Natural killer cell (primary cell): ENCODE results near the gene INSIG1. TPM values are rescaled to one million over a fixed set of nuclear protein-coding genes. Genes with fewer than 3 reads are reported as not detected.

ENCODE experiments used
- ATAC-seq, 3 donors: fragments of 150-1000 bp in 2 of 3; fragments of 200-7000 bp in 1 of 3; cut with Tn5 transposase; 1 replicate in 1 of 3; 2 replicates in 2 of 3; pipeline ENCODE4 v1.10.0; 2021; ENCODE audit warnings: mild to moderate bottlenecking in 2 of 3, moderate library complexity in 2 of 3
- DNase-seq, 2 donors: peaks; one replicate each; pipeline versions ENCODE4 v3.0.0 to v3.0.0-alpha.2; 2013 to 2021; ENCODE audit warnings: mixed read lengths in 1 of 2
- H3K27ac ChIP-seq: one replicate; pipeline ENCODE4 v1.5.1; 2013; ENCODE audit warnings: mild to moderate bottlenecking, low read length
- H3K27me3 ChIP-seq: one replicate; pipeline ENCODE4 v1.6.1; 2013; ENCODE audit warnings: low read length; ENCODE audit not compliant: control insufficient read depth, insufficient read depth
- H3K36me3 ChIP-seq: one replicate; pipeline ENCODE4 v1.6.1; 2013; ENCODE audit warnings: low read length; ENCODE audit not compliant: control insufficient read depth, insufficient read depth
- H3K4me1 ChIP-seq: one replicate; pipeline ENCODE4 v1.6.1; 2013; ENCODE audit warnings: low read length; ENCODE audit not compliant: control insufficient read depth, insufficient read depth
- H3K4me3 ChIP-seq: one replicate; pipeline ENCODE4 v1.5.1; 2013; ENCODE audit warnings: low read length
- H3K9me3 ChIP-seq: one replicate; pipeline ENCODE4 v1.6.1; 2013; ENCODE audit warnings: low read length; ENCODE audit not compliant: control insufficient read depth, insufficient read depth
- H3K27ac Mint-ChIP-seq, 2 donors: one replicate each; pipeline ENCODE4 v1.8.0; 2022; ENCODE audit warnings: mild to moderate bottlenecking in 2 of 2, mixed read lengths in 2 of 2, moderate library complexity in 1 of 2
- H3K27me3 Mint-ChIP-seq, 2 donors: one replicate each; pipeline ENCODE4 v1.8.0; 2022; ENCODE audit warnings: low read depth in 2 of 2, mixed read lengths in 2 of 2
- H3K36me3 Mint-ChIP-seq: one replicate; pipeline ENCODE4 v1.8.0; 2022; ENCODE audit warnings: mixed read lengths
- H3K4me1 Mint-ChIP-seq, 2 donors: one replicate each; pipeline ENCODE4 v1.8.0; 2022; ENCODE audit warnings: mixed read lengths in 2 of 2
- H3K4me3 Mint-ChIP-seq: one replicate; pipeline ENCODE4 v1.8.0; 2022; ENCODE audit warnings: mild to moderate bottlenecking, moderate library complexity, mixed read lengths
- H3K9me3 Mint-ChIP-seq, 2 donors: one replicate each; pipeline ENCODE4 v1.8.0; 2022; ENCODE audit warnings: mixed read lengths in 2 of 2
- CTCF ChIP-seq: fragments of 200-600 bp; IDR thresholded peaks from one replicate; pipeline ENCODE4 v1.8.0; 2022; ENCODE audit warnings: antibody characterized with exemption
- WGBS: methylation state at CpG from one replicate; pipeline ENCODE4 v1.1.7; 2013; ENCODE audit warnings: missing lambda C conversion rate; ENCODE audit not compliant: insufficient coverage; 5-methylcytosine and 5-hydroxymethylcytosine counted together
- intact Hi-C: fragments of 100-400 bp; cut with micrococcal nuclease; formaldehyde crosslinking; loops from one replicate; pipeline ENCODE4 v1.14.2; 2022
- total RNA-seq, 4 donors: library from RNA; stranded (reverse); fragments of 120-200 nt in 1 of 4; gene quantifications; one replicate each; pipeline versions ENCODE4 v1.2.3 to v1.2.4, GENCODE V29; 2013 to 2022

INSIG1 gene
- total RNA-seq, 3 donors from 2014 or later (not counting 1 experiment from before 2014, with no cell fraction given): 66.7 to 115 (median 84.5) TPM

GRCh38 chr7:155352076-155352752 is 54.5 kb downstream of the INSIG1 start:
- ATAC-seq: no peak
- WGBS: 88% methylated on average over 21 of the region's 21 CpGs
- Histone ChIP-seq H3K9me3 (no peaks in the 10 kb centered on the region), H3K36me3 (no peaks in the 10 kb centered on the region), H3K4me1 (no peaks in the 10 kb centered on the region), H3K27ac (no peak overlapping the region), H3K27me3 (no peaks in the 10 kb centered on the region), H3K4me3 (no peak overlapping the region)
- intact Hi-C loops: no loop called here
- TF ChIP-seq CTCF: no peak
- Mint-ChIP-seq H3K27ac (no peak overlapping the region), H3K9me3 (no peaks in the 10 kb centered on the region), H3K4me3 (no peak overlapping the region), H3K36me3 (no peaks in the 10 kb centered on the region), H3K4me1 (no peaks in the 10 kb centered on the region), H3K27me3 (peaks cover 5 to 6% of the 10 kb centered on the region in 2 donors)
- DNase-seq: no peak

- Mint-ChIP-seq H3K4me1 (no peaks in the 10 kb centered on the region), H3K36me3 (no peaks in the 10 kb centered on the region), H3K4me3 (no peak overlapping the region), H3K9me3 (no peaks in the 10 kb centered on the region), H3K27ac (no peak overlapping the region), H3K27me3 (peaks cover 5 to 8% of the 10 kb centered on the region in 2 donors)
- no peak for ATAC-seq
- Histone ChIP-seq H3K36me3 (no peaks in the 10 kb centered on the region), H3K27me3 (no peaks in the 10 kb centered on the region), H3K9me3 (no peaks in the 10 kb centered on the region), H3K4me1 (no peaks in the 10 kb centered on the region), H3K4me3 (no peak overlapping the region), H3K27ac (no peak overlapping the region)
- WGBS: 92% methylated on average over 5 of the region's 5 CpGs
- intact Hi-C loops: no loop called here
- no peak for DNase-seq
- no peak for TF ChIP-seq CTCF
Observed at GRCh38 chr7:155352753-155353115, 55.1 kb downstream of the INSIG1 start.

DNA sequence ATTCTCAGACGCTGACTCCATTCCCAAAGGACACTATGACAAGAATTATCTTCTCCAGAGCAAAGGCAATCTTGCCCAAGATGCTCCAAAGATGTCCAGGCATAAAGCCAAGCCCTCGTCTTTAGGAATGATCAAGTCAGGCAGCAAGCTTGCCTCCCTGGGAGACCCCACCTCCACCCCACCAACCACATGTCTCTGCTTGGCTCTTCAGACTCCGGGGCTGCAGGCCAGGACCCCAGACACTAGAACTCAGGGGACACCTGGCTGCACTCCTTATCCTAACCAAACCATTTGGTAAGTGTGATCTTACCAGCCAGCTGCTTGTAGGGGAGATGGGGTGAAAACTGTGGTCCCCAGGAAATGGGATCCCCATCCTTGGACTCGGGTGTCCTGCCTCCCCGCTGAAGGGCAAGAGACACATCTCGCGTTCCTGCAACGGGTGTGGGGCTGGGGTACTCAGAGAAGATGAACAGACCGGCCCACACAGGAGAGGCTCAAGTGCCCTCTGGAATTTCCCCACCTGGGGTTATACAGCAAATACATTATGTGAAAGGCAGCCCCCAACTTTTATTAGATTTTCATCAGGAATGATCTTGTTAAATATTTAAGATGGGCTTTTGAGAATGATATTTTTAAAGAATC is 55.7 kb downstream of the INSIG1 start:
- H3K27ac ChIP-seq: no peak overlapping the region
- intact Hi-C loops: no loop called here
- peaks cover 5 to 8% of the 10 kb centered on the region in 2 donors for H3K27me3 Mint-ChIP-seq
- H3K36me3 ChIP-seq: no peaks in the 10 kb centered on the region
- H3K4me3 ChIP-seq: no peak overlapping the region
- DNase-seq: no peak
- no peak for TF ChIP-seq CTCF
- no peak overlapping the region for H3K4me3 Mint-ChIP-seq
- H3K36me3 Mint-ChIP-seq: no peaks in the 10 kb centered on the region
- H3K27me3 ChIP-seq: no peaks in the 10 kb centered on the region
- H3K27ac Mint-ChIP-seq: no peak overlapping the region
- ATAC-seq: no peak
- no peaks in the 10 kb centered on the region for H3K9me3 ChIP-seq
- no peaks in the 10 kb centered on the region for H3K4me1 Mint-ChIP-seq
- no peaks in the 10 kb centered on the region for H3K4me1 ChIP-seq
- H3K9me3 Mint-ChIP-seq: no peaks in the 10 kb centered on the region
- 65% methylated on average over 9 of the region's 9 CpGs for WGBS
